HG02763 (cell line): ENCODE results near the gene SRP68.

ENCODE experiments used
- ATAC-seq: cut with Tn5 transposase; IDR thresholded peaks from one replicate; pipeline ENCODE4 v1.9.1; 2021; ENCODE audit warnings: mild to moderate bottlenecking, moderate library complexity; ENCODE audit not compliant: unreplicated experiment

The SRP68 gene

GRCh38 chr17:76000755-76001521, 71.4 kb downstream of the SRP68 start, which contains the start of gene CDK3:
CDK3 (plus strand) TSS chr17:76000855; CDS start chr17:76001426, 571 bp downstream.
- no peak for ATAC-seq

GRCh38 chr17:76000016-76000754, 72.1 kb downstream of the SRP68 start:
- ATAC-seq: no peak

- ATAC-seq: no peak
These were observed 74.0 kb downstream of the SRP68 start for GRCh38 chr17:75998327-75998795.

- no peak for ATAC-seq
These were observed 75.4 kb downstream of the SRP68 start for GRCh38 chr17:75996665-75997590.

GRCh38 chr17:75995385-75995925, 76.9 kb downstream of the SRP68 start:
- no peak for ATAC-seq

- no peak for ATAC-seq
These were observed 77.4 kb downstream of the SRP68 start for GRCh38 chr17:75994802-75995370.

- no peak for ATAC-seq
These were observed 80.9 kb downstream of the SRP68 start for GRCh38 chr17:75991396-75991795.
